ENCODE measurements around the gene NR3C2.

- TF ChIP-seq POLR2A (IDR thresholded peaks at IDR 0.05) = no peak
- TF ChIP-seq, protein P1, sequence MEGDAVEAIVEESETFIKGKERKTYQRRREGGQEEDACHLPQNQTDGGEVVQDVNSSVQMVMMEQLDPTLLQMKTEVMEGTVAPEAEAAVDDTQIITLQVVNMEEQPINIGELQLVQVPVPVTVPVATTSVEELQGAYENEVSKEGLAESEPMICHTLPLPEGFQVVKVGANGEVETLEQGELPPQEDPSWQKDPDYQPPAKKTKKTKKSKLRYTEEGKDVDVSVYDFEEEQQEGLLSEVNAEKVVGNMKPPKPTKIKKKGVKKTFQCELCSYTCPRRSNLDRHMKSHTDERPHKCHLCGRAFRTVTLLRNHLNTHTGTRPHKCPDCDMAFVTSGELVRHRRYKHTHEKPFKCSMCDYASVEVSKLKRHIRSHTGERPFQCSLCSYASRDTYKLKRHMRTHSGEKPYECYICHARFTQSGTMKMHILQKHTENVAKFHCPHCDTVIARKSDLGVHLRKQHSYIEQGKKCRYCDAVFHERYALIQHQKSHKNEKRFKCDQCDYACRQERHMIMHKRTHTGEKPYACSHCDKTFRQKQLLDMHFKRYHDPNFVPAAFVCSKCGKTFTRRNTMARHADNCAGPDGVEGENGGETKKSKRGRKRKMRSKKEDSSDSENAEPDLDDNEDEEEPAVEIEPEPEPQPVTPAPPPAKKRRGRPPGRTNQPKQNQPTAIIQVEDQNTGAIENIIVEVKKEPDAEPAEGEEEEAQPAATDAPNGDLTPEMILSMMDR (IDR thresholded peaks at IDR 0.05) = no peak
These were observed 96.7 kb downstream of the NR3C2 start for GRCh38 chr4:148345509-148345908.

Measured in adrenal gland (tissue), 5 donors.